GM23338 (cell line): ENCODE measurements around the gene FUBP1. TPM values are rescaled to one million over a fixed set of nuclear protein-coding genes. Genes with fewer than 3 reads are reported as not detected.
A peak's percentile ranks its signal among the peaks of the same experiment; 100 is the strongest.

ENCODE experiments used
- ATAC-seq: fragments of 200-7000 bp; cut with Tn5 transposase; 3 replicates; pipeline ENCODE4 v1.9.1; 2020
- DNase-seq: peaks from one replicate; pipeline ENCODE4 v3.0.0-alpha.2; 2015; ENCODE audit warnings: low spot score
- H2AFZ ChIP-seq: fragments of 200-600 bp; sonication (generic); 2 replicates; pipeline ENCODE4 v1.8.0; 2016; ENCODE audit warnings: antibody characterized with exemption, mild to moderate bottlenecking, moderate library complexity
- H3F3A ChIP-seq: fragments of 200-600 bp; sonication (generic); replicated peaks from 2 replicates; pipeline ENCODE4 v1.8.0; 2017; ENCODE audit warnings: antibody characterized with exemption, mixed run types, low read depth
- H3K27ac ChIP-seq: fragments of 200-600 bp; sonication (generic); 2 replicates; pipeline ENCODE4 v1.6.1; 2016; ENCODE audit warnings: low read depth
- H3K27me3 ChIP-seq: fragments of 200-600 bp; sonication (generic); 2 replicates; pipeline ENCODE4 v1.8.0; 2016; ENCODE audit warnings: mild to moderate bottlenecking, mixed run types, moderate library complexity; ENCODE audit not compliant: insufficient read depth
- H3K36me3 ChIP-seq: fragments of 200-600 bp; sonication (generic); 2 replicates; pipeline ENCODE4 v1.8.0; 2016; ENCODE audit warnings: mild to moderate bottlenecking; ENCODE audit not compliant: insufficient read depth
- H3K4me1 ChIP-seq: fragments of 200-600 bp; sonication (generic); 2 replicates; pipeline ENCODE4 v1.8.0; 2016; ENCODE audit warnings: mild to moderate bottlenecking, moderate library complexity; ENCODE audit not compliant: insufficient read depth
- H3K4me2 ChIP-seq: fragments of 200-600 bp; sonication (generic); 2 replicates; pipeline ENCODE4 v1.7.1; 2017; ENCODE audit warnings: mixed run types
- H3K4me3 ChIP-seq: fragments of 200-600 bp; sonication (generic); 2 replicates; pipeline ENCODE4 v1.6.1; 2016; ENCODE audit warnings: mixed run types
- H3K79me2 ChIP-seq: fragments of 200-600 bp; sonication (generic); replicated peaks from 2 replicates; pipeline ENCODE4 v1.8.0; 2017; ENCODE audit warnings: mild to moderate bottlenecking; ENCODE audit not compliant: insufficient read depth
- H3K9me2 ChIP-seq: fragments of 200-600 bp; sonication (generic); 2 replicates; pipeline ENCODE4 v1.8.0; 2017; ENCODE audit not compliant: insufficient read depth
- H4K20me1 ChIP-seq: fragments of 200-600 bp; sonication (generic); replicated peaks from 2 replicates; pipeline ENCODE4 v1.8.0; 2017; ENCODE audit warnings: mild to moderate bottlenecking; ENCODE audit not compliant: insufficient read depth
- H3K27ac Mint-ChIP-seq: 2 replicates; pipeline ENCODE4 v1.8.0; 2020; ENCODE audit warnings: inconsistent platforms, mild to moderate bottlenecking, moderate library complexity, mixed read lengths
- H3K27me3 Mint-ChIP-seq: 3 replicates; pipeline ENCODE4 v1.8.0; 2022; ENCODE audit warnings: low read depth, mild to moderate bottlenecking, moderate library complexity, mixed read lengths, inconsistent platforms; ENCODE audit not compliant: insufficient read depth, poor library complexity
- H3K36me3 Mint-ChIP-seq: 3 replicates; pipeline ENCODE4 v1.8.0; 2021; ENCODE audit warnings: low read depth, mild to moderate bottlenecking, inconsistent platforms, moderate library complexity, mixed read lengths
- H3K4me1 Mint-ChIP-seq: 3 replicates; pipeline ENCODE4 v1.8.0; 2020; ENCODE audit warnings: mild to moderate bottlenecking, inconsistent platforms, mixed read lengths
- H3K4me3 Mint-ChIP-seq: 3 replicates; pipeline ENCODE4 v1.8.0; 2021; ENCODE audit warnings: moderate library complexity, mild to moderate bottlenecking, inconsistent platforms, mixed read lengths
- H3K9me3 Mint-ChIP-seq: 3 replicates; pipeline ENCODE4 v1.8.0; 2020; ENCODE audit warnings: moderate library complexity, mild to moderate bottlenecking, inconsistent platforms, mixed read lengths
- CREB1 ChIP-seq: fragments of 250-450 bp; sonication (Bioruptor Pico); IDR thresholded peaks from 2 replicates; pipeline ENCODE4 v1.5.0; 2020; ENCODE audit warnings: low read depth, mild to moderate bottlenecking, moderate library complexity
- EZH2 ChIP-seq: fragments of 200-600 bp; sonication (generic); IDR thresholded peaks from one replicate; pipeline ENCODE4 v1.8.0; 2017; ENCODE audit warnings: antibody characterized with exemption, mild to moderate bottlenecking, low read depth; ENCODE audit not compliant: unreplicated experiment
- NANOG ChIP-seq: IDR thresholded peaks from 2 replicates; pipeline ENCODE4 v1.6.1; 2016; ENCODE audit warnings: antibody characterized with exemption, borderline replicate concordance
- POLR2AphosphoS5 ChIP-seq: IDR thresholded peaks from 2 replicates; pipeline ENCODE4 v1.6.1; 2016; ENCODE audit warnings: antibody characterized with exemption, low read depth
- STAT1 ChIP-seq: IDR thresholded peaks from one replicate; pipeline ENCODE4 v1.6.1; 2016; ENCODE audit warnings: antibody characterized with exemption; ENCODE audit not compliant: unreplicated experiment
- ZNF331 ChIP-seq: fragments of 250-450 bp; sonication (Bioruptor Pico); IDR thresholded peaks from 2 replicates; pipeline ENCODE4 v1.5.0; 2020; ENCODE audit warnings: low read depth, mild to moderate bottlenecking, moderate library complexity
- polyA plus RNA-seq: library from polyadenylated mRNA; unstranded; fragments of >200 nt; fragmentation: Nextera tagmentation; extraction: Ambion mirVana; gene quantifications from 2 replicates; pipeline ENCODE4 v1.2.1, GENCODE V29; 2016
- total RNA-seq: library from RNA; depleted of rRNA; stranded (reverse); fragments of >200 nt; shearing (Covaris generic); gene quantifications from 2 replicates; pipeline ENCODE4 v1.2.3, GENCODE V29; 2014
- TF ChIP-seq, protein P1 (sequence below): fragments of 250-450 bp; sonication (Bioruptor Pico); IDR thresholded peaks from 2 replicates; pipeline ENCODE4 v1.5.0; 2020; ENCODE audit warnings: mild to moderate bottlenecking, moderate library complexity
- TF ChIP-seq, protein P2 (sequence below), 2 experiments: fragments of 200-600 bp in 1 of 2; sonication (generic) in 1 of 2; conservative IDR thresholded peaks; 2 replicates each; pipeline versions ENCODE4 v1.5.1 to v1.6.1; 2016 to 2017; ENCODE audit warnings: antibody characterized with exemption in 2 of 2, low read depth in 2 of 2, mild to moderate bottlenecking in 2 of 2, moderate library complexity in 1 of 2
- TF ChIP-seq, protein P3 (sequence below): IDR thresholded peaks from 2 replicates; pipeline ENCODE4 v1.6.1; 2016; ENCODE audit warnings: antibody characterized with exemption
- TF ChIP-seq, protein P4 (sequence below): IDR thresholded peaks from one replicate; pipeline ENCODE4 v1.6.1; 2018; ENCODE audit warnings: antibody characterized with exemption; ENCODE audit not compliant: unreplicated experiment

FUBP1 gene
- total and polyA plus RNA-seq, 2 experiments from 2014 or later: 212 to 308 TPM

DNA sequence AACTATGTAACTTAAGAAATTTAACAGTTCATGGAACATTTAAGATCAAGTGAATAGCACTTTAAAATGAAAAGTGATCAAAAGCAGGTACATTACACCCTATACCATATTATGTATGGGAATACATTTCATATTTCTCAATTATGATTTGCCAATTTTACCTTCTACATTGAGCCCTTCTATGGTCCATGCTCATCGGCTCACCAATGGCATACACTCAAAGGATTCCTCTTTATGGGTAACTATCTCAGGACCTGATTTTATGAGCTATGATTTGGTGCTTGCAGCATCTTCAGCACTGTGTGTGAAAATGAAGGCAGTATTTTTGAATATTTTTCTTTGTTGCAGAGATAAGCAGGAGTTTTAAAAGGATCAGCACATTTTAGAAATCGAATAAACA, 33.5 kb downstream of the FUBP1 start (continued):
- TF ChIP-seq, protein P1, sequence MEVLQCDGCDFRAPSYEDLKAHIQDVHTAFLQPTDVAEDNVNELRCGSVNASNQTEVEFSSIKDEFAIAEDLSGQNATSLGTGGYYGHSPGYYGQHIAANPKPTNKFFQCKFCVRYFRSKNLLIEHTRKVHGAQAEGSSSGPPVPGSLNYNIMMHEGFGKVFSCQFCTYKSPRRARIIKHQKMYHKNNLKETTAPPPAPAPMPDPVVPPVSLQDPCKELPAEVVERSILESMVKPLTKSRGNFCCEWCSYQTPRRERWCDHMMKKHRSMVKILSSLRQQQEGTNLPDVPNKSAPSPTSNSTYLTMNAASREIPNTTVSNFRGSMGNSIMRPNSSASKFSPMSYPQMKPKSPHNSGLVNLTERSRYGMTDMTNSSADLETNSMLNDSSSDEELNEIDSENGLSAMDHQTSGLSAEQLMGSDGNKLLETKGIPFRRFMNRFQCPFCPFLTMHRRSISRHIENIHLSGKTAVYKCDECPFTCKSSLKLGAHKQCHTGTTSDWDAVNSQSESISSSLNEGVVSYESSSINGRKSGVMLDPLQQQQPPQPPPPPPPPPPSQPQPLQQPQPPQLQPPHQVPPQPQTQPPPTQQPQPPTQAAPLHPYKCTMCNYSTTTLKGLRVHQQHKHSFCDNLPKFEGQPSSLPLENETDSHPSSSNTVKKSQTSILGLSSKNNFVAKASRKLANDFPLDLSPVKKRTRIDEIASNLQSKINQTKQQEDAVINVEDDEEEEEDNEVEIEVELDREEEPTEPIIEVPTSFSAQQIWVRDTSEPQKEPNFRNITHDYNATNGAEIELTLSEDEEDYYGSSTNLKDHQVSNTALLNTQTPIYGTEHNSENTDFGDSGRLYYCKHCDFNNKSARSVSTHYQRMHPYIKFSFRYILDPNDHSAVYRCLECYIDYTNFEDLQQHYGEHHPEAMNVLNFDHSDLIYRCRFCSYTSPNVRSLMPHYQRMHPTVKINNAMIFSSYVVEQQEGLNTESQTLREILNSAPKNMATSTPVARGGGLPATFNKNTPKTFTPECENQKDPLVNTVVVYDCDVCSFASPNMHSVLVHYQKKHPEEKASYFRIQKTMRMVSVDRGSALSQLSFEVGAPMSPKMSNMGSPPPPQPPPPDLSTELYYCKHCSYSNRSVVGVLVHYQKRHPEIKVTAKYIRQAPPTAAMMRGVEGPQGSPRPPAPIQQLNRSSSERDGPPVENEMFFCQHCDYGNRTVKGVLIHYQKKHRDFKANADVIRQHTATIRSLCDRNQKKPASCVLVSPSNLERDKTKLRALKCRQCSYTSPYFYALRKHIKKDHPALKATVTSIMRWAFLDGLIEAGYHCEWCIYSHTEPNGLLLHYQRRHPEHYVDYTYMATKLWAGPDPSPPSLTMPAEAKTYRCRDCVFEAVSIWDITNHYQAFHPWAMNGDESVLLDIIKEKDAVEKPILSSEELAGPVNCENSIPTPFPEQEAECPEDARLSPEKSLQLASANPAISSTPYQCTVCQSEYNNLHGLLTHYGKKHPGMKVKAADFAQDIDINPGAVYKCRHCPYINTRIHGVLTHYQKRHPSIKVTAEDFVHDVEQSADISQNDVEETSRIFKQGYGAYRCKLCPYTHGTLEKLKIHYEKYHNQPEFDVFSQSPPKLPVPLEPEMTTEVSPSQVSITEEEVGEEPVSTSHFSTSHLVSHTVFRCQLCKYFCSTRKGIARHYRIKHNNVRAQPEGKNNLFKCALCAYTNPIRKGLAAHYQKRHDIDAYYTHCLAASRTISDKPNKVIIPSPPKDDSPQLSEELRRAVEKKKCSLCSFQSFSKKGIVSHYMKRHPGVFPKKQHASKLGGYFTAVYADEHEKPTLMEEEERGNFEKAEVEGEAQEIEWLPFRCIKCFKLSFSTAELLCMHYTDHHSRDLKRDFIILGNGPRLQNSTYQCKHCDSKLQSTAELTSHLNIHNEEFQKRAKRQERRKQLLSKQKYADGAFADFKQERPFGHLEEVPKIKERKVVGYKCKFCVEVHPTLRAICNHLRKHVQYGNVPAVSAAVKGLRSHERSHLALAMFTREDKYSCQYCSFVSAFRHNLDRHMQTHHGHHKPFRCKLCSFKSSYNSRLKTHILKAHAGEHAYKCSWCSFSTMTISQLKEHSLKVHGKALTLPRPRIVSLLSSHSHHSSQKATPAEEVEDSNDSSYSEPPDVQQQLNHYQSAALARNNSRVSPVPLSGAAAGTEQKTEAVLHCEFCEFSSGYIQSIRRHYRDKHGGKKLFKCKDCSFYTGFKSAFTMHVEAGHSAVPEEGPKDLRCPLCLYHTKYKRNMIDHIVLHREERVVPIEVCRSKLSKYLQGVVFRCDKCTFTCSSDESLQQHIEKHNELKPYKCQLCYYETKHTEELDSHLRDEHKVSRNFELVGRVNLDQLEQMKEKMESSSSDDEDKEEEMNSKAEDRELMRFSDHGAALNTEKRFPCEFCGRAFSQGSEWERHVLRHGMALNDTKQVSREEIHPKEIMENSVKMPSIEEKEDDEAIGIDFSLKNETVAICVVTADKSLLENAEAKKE (CRISPR knock-in tag): no peak
- TF ChIP-seq, protein P2, sequence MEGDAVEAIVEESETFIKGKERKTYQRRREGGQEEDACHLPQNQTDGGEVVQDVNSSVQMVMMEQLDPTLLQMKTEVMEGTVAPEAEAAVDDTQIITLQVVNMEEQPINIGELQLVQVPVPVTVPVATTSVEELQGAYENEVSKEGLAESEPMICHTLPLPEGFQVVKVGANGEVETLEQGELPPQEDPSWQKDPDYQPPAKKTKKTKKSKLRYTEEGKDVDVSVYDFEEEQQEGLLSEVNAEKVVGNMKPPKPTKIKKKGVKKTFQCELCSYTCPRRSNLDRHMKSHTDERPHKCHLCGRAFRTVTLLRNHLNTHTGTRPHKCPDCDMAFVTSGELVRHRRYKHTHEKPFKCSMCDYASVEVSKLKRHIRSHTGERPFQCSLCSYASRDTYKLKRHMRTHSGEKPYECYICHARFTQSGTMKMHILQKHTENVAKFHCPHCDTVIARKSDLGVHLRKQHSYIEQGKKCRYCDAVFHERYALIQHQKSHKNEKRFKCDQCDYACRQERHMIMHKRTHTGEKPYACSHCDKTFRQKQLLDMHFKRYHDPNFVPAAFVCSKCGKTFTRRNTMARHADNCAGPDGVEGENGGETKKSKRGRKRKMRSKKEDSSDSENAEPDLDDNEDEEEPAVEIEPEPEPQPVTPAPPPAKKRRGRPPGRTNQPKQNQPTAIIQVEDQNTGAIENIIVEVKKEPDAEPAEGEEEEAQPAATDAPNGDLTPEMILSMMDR (conservative IDR thresholded peaks at IDR 0.05; ENCODE audit: low read depth in 2 of 2): no peak
- no peak for TF ChIP-seq ZNF331
- no peak for TF ChIP-seq CREB1
- TF ChIP-seq NANOG: no peak
- TF ChIP-seq STAT1: no peak

DNA sequence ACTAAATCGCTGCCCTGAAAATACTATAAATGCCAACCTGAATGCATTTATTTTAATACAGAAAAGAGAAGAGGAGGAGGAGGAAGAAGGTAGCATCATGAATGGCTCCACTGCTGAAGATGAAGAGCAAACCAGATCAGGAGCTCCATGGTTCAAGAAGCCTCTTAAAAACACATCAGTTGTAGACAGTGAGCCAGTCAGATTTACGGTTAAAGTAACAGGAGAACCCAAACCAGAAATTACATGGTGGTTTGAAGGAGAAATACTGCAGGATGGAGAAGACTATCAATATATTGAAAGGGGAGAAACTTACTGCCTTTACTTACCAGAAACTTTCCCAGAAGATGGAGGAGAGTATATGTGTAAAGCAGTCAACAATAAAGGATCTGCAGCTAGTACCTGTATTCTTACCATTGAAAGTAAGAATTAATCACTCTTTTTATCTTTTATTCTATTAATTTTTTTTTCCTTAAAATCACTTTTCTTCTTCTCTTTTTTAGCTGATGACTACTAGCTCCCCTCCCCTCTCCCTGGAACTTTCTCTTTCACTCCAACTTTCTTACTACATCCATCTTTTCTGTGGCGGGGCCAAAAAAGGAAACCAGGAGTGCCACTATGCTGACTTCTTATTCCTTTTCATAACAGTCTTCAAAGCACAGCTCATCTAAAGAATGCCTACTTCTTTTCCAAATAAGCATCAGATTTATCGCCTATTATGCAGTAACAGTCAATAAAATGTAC, 36.3 kb downstream of the FUBP1 start:
- Mint-ChIP-seq H3K4me3 (no peak overlapping the region), H3K27me3 (peaks cover 2% of the 10 kb centered on the region), H3K36me3 (peaks cover 41% of the 10 kb centered on the region), H3K27ac (no peak overlapping the region), H3K4me1 (no peaks in the 10 kb centered on the region), H3K9me3 (no peaks in the 10 kb centered on the region)
- H3F3A ChIP-seq: no peaks in the 10 kb centered on the region
- H3K36me3 ChIP-seq: peaks cover 36% of the 10 kb centered on the region
- no peaks in the 10 kb centered on the region for H3K9me2 ChIP-seq
- ATAC-seq (no peak), DNase-seq (no peak)
- H3K79me2 ChIP-seq: no peaks in the 10 kb centered on the region
- H3K27me3 ChIP-seq: no peaks in the 10 kb centered on the region
- peaks cover 13% of the 10 kb centered on the region; the same call in 1 of the 2 replicates for H4K20me1 ChIP-seq
- TF ChIP-seq, protein P3, sequence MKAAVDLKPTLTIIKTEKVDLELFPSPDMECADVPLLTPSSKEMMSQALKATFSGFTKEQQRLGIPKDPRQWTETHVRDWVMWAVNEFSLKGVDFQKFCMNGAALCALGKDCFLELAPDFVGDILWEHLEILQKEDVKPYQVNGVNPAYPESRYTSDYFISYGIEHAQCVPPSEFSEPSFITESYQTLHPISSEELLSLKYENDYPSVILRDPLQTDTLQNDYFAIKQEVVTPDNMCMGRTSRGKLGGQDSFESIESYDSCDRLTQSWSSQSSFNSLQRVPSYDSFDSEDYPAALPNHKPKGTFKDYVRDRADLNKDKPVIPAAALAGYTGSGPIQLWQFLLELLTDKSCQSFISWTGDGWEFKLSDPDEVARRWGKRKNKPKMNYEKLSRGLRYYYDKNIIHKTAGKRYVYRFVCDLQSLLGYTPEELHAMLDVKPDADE: no peak
- TF ChIP-seq NANOG (no peak), POLR2AphosphoS5 (no peak), EZH2 (no peak)
- TF ChIP-seq, protein P4, sequence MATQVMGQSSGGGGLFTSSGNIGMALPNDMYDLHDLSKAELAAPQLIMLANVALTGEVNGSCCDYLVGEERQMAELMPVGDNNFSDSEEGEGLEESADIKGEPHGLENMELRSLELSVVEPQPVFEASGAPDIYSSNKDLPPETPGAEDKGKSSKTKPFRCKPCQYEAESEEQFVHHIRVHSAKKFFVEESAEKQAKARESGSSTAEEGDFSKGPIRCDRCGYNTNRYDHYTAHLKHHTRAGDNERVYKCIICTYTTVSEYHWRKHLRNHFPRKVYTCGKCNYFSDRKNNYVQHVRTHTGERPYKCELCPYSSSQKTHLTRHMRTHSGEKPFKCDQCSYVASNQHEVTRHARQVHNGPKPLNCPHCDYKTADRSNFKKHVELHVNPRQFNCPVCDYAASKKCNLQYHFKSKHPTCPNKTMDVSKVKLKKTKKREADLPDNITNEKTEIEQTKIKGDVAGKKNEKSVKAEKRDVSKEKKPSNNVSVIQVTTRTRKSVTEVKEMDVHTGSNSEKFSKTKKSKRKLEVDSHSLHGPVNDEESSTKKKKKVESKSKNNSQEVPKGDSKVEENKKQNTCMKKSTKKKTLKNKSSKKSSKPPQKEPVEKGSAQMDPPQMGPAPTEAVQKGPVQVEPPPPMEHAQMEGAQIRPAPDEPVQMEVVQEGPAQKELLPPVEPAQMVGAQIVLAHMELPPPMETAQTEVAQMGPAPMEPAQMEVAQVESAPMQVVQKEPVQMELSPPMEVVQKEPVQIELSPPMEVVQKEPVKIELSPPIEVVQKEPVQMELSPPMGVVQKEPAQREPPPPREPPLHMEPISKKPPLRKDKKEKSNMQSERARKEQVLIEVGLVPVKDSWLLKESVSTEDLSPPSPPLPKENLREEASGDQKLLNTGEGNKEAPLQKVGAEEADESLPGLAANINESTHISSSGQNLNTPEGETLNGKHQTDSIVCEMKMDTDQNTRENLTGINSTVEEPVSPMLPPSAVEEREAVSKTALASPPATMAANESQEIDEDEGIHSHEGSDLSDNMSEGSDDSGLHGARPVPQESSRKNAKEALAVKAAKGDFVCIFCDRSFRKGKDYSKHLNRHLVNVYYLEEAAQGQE: no peak
- no peaks in the 10 kb centered on the region; the same call in 1 of the 2 replicates for H3K4me1 ChIP-seq
- H3K4me2 ChIP-seq: no peak overlapping the region
- H3K27ac ChIP-seq: peak overlapping the region; percentile 30; the same call in 1 of the 2 replicates
- H3K4me3 ChIP-seq: no peak overlapping the region
- H2AFZ ChIP-seq: no peak overlapping the region
